ENCODE data around the gene KRTAP5-3.

DNA sequence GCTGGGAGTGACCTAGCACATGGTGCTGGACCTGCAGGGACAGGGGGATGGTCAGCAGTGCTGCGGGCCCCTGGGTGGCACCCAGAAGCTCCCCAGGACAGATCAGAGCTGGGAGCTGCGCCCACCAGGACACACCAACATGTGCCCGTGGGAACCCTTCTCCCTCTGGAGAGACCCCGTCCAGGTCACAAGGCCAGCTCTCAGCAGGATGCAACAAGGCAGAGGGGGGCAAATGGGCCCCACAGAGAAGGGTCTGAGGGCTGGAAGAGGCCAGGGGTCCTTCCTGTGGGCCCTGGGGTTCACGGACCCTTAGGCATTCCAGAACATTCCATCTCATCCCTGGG is 42.4 kb downstream of the KRTAP5-3 start:
- TF ChIP-seq, protein P1, sequence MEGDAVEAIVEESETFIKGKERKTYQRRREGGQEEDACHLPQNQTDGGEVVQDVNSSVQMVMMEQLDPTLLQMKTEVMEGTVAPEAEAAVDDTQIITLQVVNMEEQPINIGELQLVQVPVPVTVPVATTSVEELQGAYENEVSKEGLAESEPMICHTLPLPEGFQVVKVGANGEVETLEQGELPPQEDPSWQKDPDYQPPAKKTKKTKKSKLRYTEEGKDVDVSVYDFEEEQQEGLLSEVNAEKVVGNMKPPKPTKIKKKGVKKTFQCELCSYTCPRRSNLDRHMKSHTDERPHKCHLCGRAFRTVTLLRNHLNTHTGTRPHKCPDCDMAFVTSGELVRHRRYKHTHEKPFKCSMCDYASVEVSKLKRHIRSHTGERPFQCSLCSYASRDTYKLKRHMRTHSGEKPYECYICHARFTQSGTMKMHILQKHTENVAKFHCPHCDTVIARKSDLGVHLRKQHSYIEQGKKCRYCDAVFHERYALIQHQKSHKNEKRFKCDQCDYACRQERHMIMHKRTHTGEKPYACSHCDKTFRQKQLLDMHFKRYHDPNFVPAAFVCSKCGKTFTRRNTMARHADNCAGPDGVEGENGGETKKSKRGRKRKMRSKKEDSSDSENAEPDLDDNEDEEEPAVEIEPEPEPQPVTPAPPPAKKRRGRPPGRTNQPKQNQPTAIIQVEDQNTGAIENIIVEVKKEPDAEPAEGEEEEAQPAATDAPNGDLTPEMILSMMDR (IDR thresholded peaks at IDR 0.05), result no peak
- TF ChIP-seq POLR2A (IDR thresholded peaks at IDR 0.05), result no peak

Measured in thyroid gland (tissue), 4 donors.